ENCODE data around the gene ZNF581. TPM values are rescaled to one million over a fixed set of nuclear protein-coding genes. Genes with fewer than 3 reads are reported as not detected.

The ZNF581 gene
- total RNA-seq, 1 donor from 2014 or later: 27.2 TPM

GRCh38 chr19:55616395-55616875 is 27.0 kb upstream of the ZNF581 start:
- no peak for TF ChIP-seq CTCF (conservative IDR thresholded peaks at IDR 0.05; ENCODE audit: low read depth, low read length)
- no peak for DNase-seq (ENCODE audit: low read depth)
- H3K4me3 ChIP-seq (ENCODE audit: low read depth, low read length): no peak overlapping the region

GRCh38 chr19:55617426-55617825 is 26.0 kb upstream of the ZNF581 start:
- no peak for DNase-seq (ENCODE audit: low read depth)
- H3K4me3 ChIP-seq (ENCODE audit: low read depth, low read length): no peak overlapping the region
- no peak for TF ChIP-seq CTCF (conservative IDR thresholded peaks at IDR 0.05; ENCODE audit: low read depth, low read length)

DNA sequence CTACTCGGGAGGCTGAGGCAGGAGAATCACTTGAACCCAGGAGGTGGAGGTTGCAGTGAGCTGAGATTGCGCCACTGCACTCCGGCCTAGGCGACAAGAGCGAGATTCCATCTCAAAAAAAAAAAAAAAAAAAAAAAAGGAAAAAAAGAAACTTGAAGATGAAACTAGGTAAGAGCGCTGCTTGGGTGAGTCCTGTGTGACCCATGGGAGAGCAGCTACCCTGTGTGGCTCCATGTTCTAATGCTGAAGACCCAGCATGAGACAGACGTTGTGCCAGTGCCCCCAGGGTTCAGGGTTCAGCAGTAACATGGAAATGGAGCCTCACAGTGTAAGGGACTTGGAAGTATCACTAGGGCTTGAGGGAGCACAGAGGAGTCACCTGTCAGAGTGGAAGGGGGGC is 25.0 kb upstream of the ZNF581 start:
- H3K4me3 ChIP-seq (ENCODE audit: low read depth, low read length): no peak overlapping the region
- DNase-seq (ENCODE audit: low read depth): no peak
- no peak for TF ChIP-seq CTCF (conservative IDR thresholded peaks at IDR 0.05; ENCODE audit: low read depth, low read length)

DNA sequence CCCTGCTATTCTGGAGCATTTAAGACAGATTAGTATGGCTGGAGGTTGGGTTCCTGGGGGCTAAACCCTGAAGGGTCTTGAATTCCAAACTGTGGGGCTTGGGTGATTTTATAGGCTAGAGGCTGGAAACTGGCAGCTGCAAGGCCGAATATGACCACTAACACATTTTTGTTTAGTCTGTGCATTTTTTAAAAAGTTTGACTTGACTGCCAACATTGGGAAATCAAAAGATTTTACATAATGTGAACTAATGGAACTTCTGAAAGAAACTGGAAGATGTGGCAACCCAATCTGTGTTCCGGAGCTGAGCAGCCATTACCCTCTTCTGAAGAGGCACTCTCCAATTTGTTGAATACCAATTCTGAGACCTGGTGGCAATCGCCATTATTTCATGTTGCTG is 24.2 kb upstream of the ZNF581 start:
- no peak overlapping the region for H3K4me3 ChIP-seq (ENCODE audit: low read depth, low read length)
- TF ChIP-seq CTCF (conservative IDR thresholded peaks at IDR 0.05; ENCODE audit: low read depth, low read length): no peak
- no peak for DNase-seq (ENCODE audit: low read depth)

DNA sequence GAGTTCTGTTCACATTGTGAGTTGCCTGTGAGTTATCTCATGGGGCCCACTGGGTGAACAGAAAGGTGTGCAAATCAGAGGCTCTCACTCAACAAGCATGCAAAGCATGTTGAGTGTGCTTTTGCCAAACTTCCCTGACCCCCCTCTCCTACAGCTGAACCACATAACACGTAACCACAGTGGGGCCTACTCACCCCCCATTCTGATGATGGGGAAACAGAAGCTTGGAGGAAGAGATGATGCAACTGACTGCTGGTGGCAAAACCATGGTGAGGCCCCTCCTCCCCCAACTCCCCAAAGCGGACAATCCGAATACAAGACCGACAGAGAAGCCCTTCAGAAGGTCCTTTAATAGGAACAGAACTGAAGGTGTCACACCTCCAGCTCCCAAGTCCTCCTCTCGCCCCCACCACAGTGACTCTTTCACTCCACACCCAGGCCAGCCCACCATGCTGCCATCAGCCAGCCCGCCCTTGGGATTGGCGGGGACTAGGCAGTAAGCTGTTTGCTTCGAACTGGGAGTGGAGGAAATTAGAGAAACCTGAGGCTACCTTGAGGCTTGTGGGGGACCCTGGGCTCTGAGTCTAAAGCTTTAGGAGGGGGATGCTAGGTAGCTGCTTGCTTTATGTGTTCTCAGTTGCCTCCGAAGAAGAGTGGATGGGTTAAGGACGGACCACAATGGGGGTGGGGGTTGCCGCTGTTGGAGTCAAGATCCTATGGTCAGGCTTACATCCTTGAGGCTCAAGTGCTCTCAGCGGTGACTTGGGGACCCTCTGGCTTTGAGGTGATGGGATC is 22.8 kb upstream of the ZNF581 start:
- no peak for TF ChIP-seq CTCF (conservative IDR thresholded peaks at IDR 0.05; ENCODE audit: low read depth, low read length)
- H3K4me3 ChIP-seq (ENCODE audit: low read depth, low read length): no peak overlapping the region
- no peak for DNase-seq (ENCODE audit: low read depth)

GRCh38 chr19:55621205-55621672 is 22.2 kb upstream of the ZNF581 start:
- no peak for DNase-seq (ENCODE audit: low read depth)
- no peak for TF ChIP-seq CTCF (conservative IDR thresholded peaks at IDR 0.05; ENCODE audit: low read depth, low read length)

More at GRCh38 chr19:55621205-55621672, 22.2 kb upstream of the ZNF581 start:
- H3K4me3 ChIP-seq (ENCODE audit: low read depth, low read length): no peak overlapping the region
